Lower lobe of right lung (tissue), 2 donors: ENCODE results near the gene PDZD8. TPM values are rescaled to one million over a fixed set of nuclear protein-coding genes. Genes with fewer than 3 reads are reported as not detected.
"Not testable (repeated sequence)": the region's sequence is repeated elsewhere in the genome, so short reads cannot be mapped to it uniquely, and the experiment has no call there.

Experiments used
- ATAC-seq, 2 donors: fragments of 200-7000 bp; cut with Tn5 transposase; one replicate each; pipeline ENCODE4 v1.9.1; 2020 to 2022; ENCODE audit warnings: mild to moderate bottlenecking in 2 of 2, moderate library complexity in 2 of 2
- DNase-seq: peaks from one replicate; pipeline ENCODE4 v3.0.0-alpha.2; 2020
- H3K27ac ChIP-seq: fragments of 200-600 bp; one replicate; pipeline ENCODE4 v1.8.0; 2022
- H3K27me3 ChIP-seq: fragments of 200-600 bp; one replicate; pipeline ENCODE4 v1.8.0; 2022; ENCODE audit warnings: low read depth
- H3K36me3 ChIP-seq: fragments of 200-600 bp; one replicate; pipeline ENCODE4 v1.8.0; 2022; ENCODE audit warnings: mild to moderate bottlenecking
- H3K4me1 ChIP-seq: fragments of 200-600 bp; one replicate; pipeline ENCODE4 v1.8.0; 2022
- H3K4me3 ChIP-seq: fragments of 200-600 bp; one replicate; pipeline ENCODE4 v1.8.0; 2022; ENCODE audit warnings: mild to moderate bottlenecking
- H3K9me3 ChIP-seq: fragments of 200-600 bp; one replicate; pipeline ENCODE4 v1.8.0; 2022
- intact Hi-C: fragments of 100-400 bp; cut with DNase I; formaldehyde crosslinking; loops from one replicate; pipeline ENCODE4 v1.11.0; 2022
- total RNA-seq: library from RNA; stranded (reverse); fragmentation: NEBNext Ultra II Directional; extraction: Animal tissue kit (Norgen Biotek cat#: 25700); gene quantifications from one replicate; pipeline ENCODE4 v1.2.1, GENCODE V29; 2021
- TF ChIP-seq, protein P1 (sequence below): fragments of 200-600 bp; IDR thresholded peaks from one replicate; pipeline ENCODE4 v1.8.0; 2022; ENCODE audit warnings: antibody characterized with exemption, mild to moderate bottlenecking
- donor health status: DM: no; HTN: yes; CAD: no; lungs with severe emphysema.

Gene PDZD8
- total RNA-seq, 1 donor from 2014 or later, result 29.4 TPM

GRCh38 chr10:117306674-117307073, 68.6 kb downstream of the PDZD8 start:
- Histone ChIP-seq H3K4me3 (no peak overlapping the region), H3K27me3 (no peaks in the 10 kb centered on the region), H3K36me3 (no peaks in the 10 kb centered on the region), H3K4me1 (no peaks in the 10 kb centered on the region), H3K9me3 (no peaks in the 10 kb centered on the region), H3K27ac (no peak overlapping the region)
- DNase-seq, result no peak
- ATAC-seq, result no peak
- intact Hi-C loops, result no loop called here
- TF ChIP-seq, protein P1, sequence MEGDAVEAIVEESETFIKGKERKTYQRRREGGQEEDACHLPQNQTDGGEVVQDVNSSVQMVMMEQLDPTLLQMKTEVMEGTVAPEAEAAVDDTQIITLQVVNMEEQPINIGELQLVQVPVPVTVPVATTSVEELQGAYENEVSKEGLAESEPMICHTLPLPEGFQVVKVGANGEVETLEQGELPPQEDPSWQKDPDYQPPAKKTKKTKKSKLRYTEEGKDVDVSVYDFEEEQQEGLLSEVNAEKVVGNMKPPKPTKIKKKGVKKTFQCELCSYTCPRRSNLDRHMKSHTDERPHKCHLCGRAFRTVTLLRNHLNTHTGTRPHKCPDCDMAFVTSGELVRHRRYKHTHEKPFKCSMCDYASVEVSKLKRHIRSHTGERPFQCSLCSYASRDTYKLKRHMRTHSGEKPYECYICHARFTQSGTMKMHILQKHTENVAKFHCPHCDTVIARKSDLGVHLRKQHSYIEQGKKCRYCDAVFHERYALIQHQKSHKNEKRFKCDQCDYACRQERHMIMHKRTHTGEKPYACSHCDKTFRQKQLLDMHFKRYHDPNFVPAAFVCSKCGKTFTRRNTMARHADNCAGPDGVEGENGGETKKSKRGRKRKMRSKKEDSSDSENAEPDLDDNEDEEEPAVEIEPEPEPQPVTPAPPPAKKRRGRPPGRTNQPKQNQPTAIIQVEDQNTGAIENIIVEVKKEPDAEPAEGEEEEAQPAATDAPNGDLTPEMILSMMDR, result no peak

DNA sequence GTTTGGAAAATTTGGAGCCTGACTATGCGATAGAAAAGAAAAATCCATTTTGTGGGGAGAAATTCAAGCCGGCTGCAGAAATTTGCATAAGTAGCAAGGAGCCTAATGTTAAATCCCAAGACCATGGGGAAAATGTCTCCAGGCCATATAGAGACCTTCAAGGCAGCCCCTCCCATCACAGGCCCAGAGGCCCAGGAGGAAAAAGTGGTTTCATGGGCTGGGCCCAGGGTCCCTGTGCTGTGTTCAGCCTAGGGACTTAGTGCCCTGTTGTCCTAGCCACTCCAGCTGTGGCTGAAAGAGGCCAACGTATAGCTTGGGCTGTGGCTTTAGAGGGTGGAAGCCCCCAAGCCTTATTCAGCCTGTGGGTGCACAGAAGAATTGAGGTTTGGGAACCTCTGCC, 71.8 kb downstream of the PDZD8 start:
- H3K9me3 ChIP-seq, H3K27me3 ChIP-seq, DNase-seq, intact Hi-C loops, H3K36me3 ChIP-seq, H3K27ac ChIP-seq, H3K4me1 ChIP-seq, ATAC-seq, H3K4me3 ChIP-seq: not testable (repeated sequence)

DNA sequence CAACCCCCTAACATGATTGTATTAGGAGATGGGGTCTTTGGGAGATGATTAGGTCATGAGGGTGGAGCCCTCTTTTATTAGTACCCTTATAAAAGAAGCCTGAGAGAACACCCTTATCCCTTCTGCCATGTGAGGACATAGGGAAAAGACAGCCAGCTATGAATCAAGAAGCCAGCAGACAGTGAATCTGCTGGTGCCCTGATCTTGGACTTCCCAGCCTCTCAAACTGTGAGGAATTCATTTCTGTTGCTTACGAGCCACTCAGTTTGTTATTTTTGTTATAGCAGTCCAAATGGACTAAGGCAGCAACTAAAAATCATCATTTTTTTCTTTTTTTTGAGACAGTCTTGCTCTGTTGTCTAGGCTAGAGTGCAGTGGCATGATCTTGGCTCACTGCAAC, 74.6 kb downstream of the PDZD8 start:
- Histone ChIP-seq H3K36me3 (no peaks in the 10 kb centered on the region), H3K27me3 (no peaks in the 10 kb centered on the region), H3K9me3 (no peaks in the 10 kb centered on the region), H3K4me1 (no peaks in the 10 kb centered on the region), H3K4me3 (no peak overlapping the region), H3K27ac (no peak overlapping the region)
- TF ChIP-seq, protein P1, result no peak
- no peak for DNase-seq
- intact Hi-C loops, result no loop called here
- no peak for ATAC-seq

- TF ChIP-seq, protein P1, result no peak
- Histone ChIP-seq H3K36me3 (no peaks in the 10 kb centered on the region), H3K27me3 (no peaks in the 10 kb centered on the region), H3K9me3 (no peaks in the 10 kb centered on the region), H3K27ac (no peak overlapping the region), H3K4me3 (no peak overlapping the region), H3K4me1 (no peaks in the 10 kb centered on the region)
- ATAC-seq (no peak), DNase-seq (no peak)
- intact Hi-C loops, result no loop called here
These were observed 75.8 kb downstream of the PDZD8 start for GRCh38 chr10:117299435-117299834.

DNA sequence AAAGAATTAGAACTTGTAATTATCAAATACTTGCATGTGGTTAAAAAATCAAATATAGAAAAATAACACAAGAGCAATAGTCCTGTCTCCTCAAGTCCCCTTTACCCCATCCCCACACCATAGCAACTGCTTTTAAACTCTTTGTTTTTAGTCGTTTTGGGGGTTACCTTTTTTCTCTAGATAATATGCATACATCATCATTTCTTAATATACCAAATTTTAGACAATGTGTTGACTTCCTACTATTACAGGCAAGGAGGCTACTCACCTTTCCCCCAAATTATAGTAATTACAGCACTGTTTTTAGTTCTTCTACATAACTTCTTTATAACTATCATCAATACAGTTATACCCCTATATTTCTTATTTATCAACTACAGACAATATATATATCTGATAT, 77.0 kb downstream of the PDZD8 start:
- TF ChIP-seq, protein P1, result no peak
- ATAC-seq (no peak), DNase-seq (no peak)
- Histone ChIP-seq H3K36me3 (no peaks in the 10 kb centered on the region), H3K27ac (no peak overlapping the region), H3K27me3 (no peaks in the 10 kb centered on the region), H3K4me1 (no peaks in the 10 kb centered on the region), H3K4me3 (no peak overlapping the region), H3K9me3 (no peaks in the 10 kb centered on the region)
- intact Hi-C loops, result no loop called here

DNA sequence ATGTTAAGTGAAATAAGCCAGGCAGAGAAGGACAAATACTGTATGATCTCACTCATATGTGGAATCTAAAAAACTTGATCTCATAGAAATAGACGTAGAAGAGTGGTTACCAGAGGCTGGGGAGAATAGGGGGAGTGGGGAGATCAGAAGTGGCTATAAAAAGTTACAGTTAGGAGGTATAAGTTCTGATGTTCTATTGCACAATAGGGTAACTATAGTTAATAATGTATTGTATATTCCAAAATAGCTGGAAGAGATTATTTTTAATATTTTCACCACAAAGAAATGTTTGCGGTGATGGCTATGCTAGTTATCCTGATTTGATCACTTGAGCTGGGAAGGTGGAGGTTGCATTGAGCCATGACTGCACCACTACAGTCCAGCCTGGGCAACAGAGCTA, 80.5 kb downstream of the PDZD8 start:
- intact Hi-C loops, result no loop called here
- ATAC-seq (no peak), DNase-seq (no peak)
- Histone ChIP-seq H3K4me3 (no peak overlapping the region), H3K36me3 (no peaks in the 10 kb centered on the region), H3K27me3 (no peaks in the 10 kb centered on the region), H3K27ac (no peak overlapping the region), H3K9me3 (no peaks in the 10 kb centered on the region), H3K4me1 (no peaks in the 10 kb centered on the region)
- TF ChIP-seq, protein P1, result no peak
